ENCODE measurements around the gene GNB1. TPM values are rescaled to one million over a fixed set of nuclear protein-coding genes. Genes with fewer than 3 reads are reported as not detected.

GNB1 gene
- total and polyA plus RNA-seq, 9 of the 15 experiments (the other 6 are each of a cell fraction or from before 2014, with no cell fraction given): 34.3 to 388 (median 114) TPM

GRCh38 chr1:1898246-1898933, 7.5 kb upstream of the GNB1 start (continued):
- no peak for TF ChIP-seq ZNF318 (IDR thresholded peaks at IDR 0.05; ENCODE audit: borderline replicate concordance in 1 of 2, low read depth in 1 of 2)
- no peak for TF ChIP-seq ZNF274 (IDR thresholded peaks at IDR 0.05; ENCODE audit: borderline replicate concordance, low read depth, low read length)
- TF ChIP-seq ZBTB33 (CRISPR knock-in tag; IDR thresholded peaks at IDR 0.05): no peak
- TF ChIP-seq CREB3L1 (IDR thresholded peaks at IDR 0.05; ENCODE audit: borderline replicate concordance, low read depth): no peak
- TF ChIP-seq ZNF224 (CRISPR knock-in tag; IDR thresholded peaks at IDR 0.05): peak; percentile 32; the same call in 1 of the 2 replicates
- no peak for TF ChIP-seq PTBP1 (IDR thresholded peaks at IDR 0.05; ENCODE audit: low read depth, low read length)
- 0 out of 2 replicates have a peak, but pooled peaks have one; percentile 24 for TF ChIP-seq MXI1 (IDR thresholded peaks at IDR 0.05; ENCODE audit: low read depth, low read length)
- TF ChIP-seq ARHGAP35 (IDR thresholded peaks at IDR 0.05; ENCODE audit: partially characterized antibody): no peak
- TF ChIP-seq L3MBTL2 (IDR thresholded peaks at IDR 0.05): no peak
- no peak for TF ChIP-seq TFAM (CRISPR knock-in tag; conservative IDR thresholded peaks at IDR 0.05)
- no peak for TF ChIP-seq NR3C1 (CRISPR knock-in tag; IDR thresholded peaks at IDR 0.05)
- no peak for TF ChIP-seq ELF4 (CRISPR knock-in tag; IDR thresholded peaks at IDR 0.05)
- no peak for TF ChIP-seq ZNF143 (CRISPR knock-in tag; IDR thresholded peaks at IDR 0.05)
- TF ChIP-seq GATAD2A (IDR thresholded peaks at IDR 0.05): no peak
- no peak for TF ChIP-seq CHD1 (IDR thresholded peaks at IDR 0.05; ENCODE audit: low read length)
- TF ChIP-seq NR1H2 (CRISPR knock-in tag; IDR thresholded peaks at IDR 0.05): no peak
- peak; percentile 27; the same call in 1 of the 2 replicates for TF ChIP-seq CBFA2T3 (IDR thresholded peaks at IDR 0.05)
